GM21390 (cell line): ENCODE results near the gene BTAF1.

Experiments used
- ATAC-seq: cut with Tn5 transposase; IDR thresholded peaks from one replicate; pipeline ENCODE4 v1.9.1; 2021; ENCODE audit not compliant: unreplicated experiment

The BTAF1 gene

GRCh38 chr10:91907914-91908336, 15.6 kb upstream of the BTAF1 start:
- no peak for ATAC-seq

- peak; percentile 90 for ATAC-seq
Observed at GRCh38 chr10:91908337-91909116, 15.0 kb upstream of the BTAF1 start.

GRCh38 chr10:91909117-91909677, 14.4 kb upstream of the BTAF1 start, which contains the start of gene FGFBP3:
Gene FGFBP3, minus strand, starts transcription at chr10:91909486. Its CDS starts 517 bp downstream, at chr10:91908969.
- ATAC-seq: no peak

- no peak for ATAC-seq
Observed at GRCh38 chr10:91910467-91910866, 13.1 kb upstream of the BTAF1 start.

GRCh38 chr10:91919651-91920050, 3.9 kb upstream of the BTAF1 start:
- ATAC-seq: no peak

- ATAC-seq: peak; percentile 26
Observed at GRCh38 chr10:91924212-91925021, 847 bp downstream of the BTAF1 start.

- no peak for ATAC-seq
Observed at GRCh38 chr10:91925022-91925320, 1.4 kb downstream of the BTAF1 start.

- no peak for ATAC-seq
Observed at GRCh38 chr10:91930939-91931338, 7.4 kb downstream of the BTAF1 start.

- ATAC-seq: no peak
Observed at GRCh38 chr10:91931526-91932190, 8.1 kb downstream of the BTAF1 start.

GRCh38 chr10:91932737-91933136, 9.2 kb downstream of the BTAF1 start:
- no peak for ATAC-seq

- ATAC-seq: no peak
Observed at GRCh38 chr10:91935886-91936285, 12.3 kb downstream of the BTAF1 start.

- ATAC-seq: no peak
Observed at GRCh38 chr10:91939653-91940052, 16.1 kb downstream of the BTAF1 start.

GRCh38 chr10:91941426-91941825, 17.9 kb downstream of the BTAF1 start:
- ATAC-seq: no peak

- ATAC-seq: no peak
Observed at GRCh38 chr10:91944880-91945630, 21.5 kb downstream of the BTAF1 start.

GRCh38 chr10:91953600-91954160, 30.1 kb downstream of the BTAF1 start:
- ATAC-seq: no peak

GRCh38 chr10:91955114-91955513, 31.5 kb downstream of the BTAF1 start:
- no peak for ATAC-seq

GRCh38 chr10:91957091-91957490, 33.5 kb downstream of the BTAF1 start:
- ATAC-seq: no peak

- ATAC-seq: no peak
Observed at GRCh38 chr10:91969297-91969696, 45.7 kb downstream of the BTAF1 start.

- no peak for ATAC-seq
Observed at GRCh38 chr10:91974960-91975359, 51.4 kb downstream of the BTAF1 start.

GRCh38 chr10:91975438-91975837, 51.9 kb downstream of the BTAF1 start:
- no peak for ATAC-seq
